CD4-positive, alpha-beta T cell treated with Interleukin-2 at 100 ng/mL for 4 hours (primary cell): ENCODE results near the gene RPL18A.
A peak's percentile ranks its signal among the peaks of the same experiment; 100 is the strongest.

Source experiments
- DNase-seq: peaks from one replicate; pipeline ENCODE4 v3.0.0-alpha.2; 2020; ENCODE audit warnings: low spot score

Gene RPL18A

DNA sequence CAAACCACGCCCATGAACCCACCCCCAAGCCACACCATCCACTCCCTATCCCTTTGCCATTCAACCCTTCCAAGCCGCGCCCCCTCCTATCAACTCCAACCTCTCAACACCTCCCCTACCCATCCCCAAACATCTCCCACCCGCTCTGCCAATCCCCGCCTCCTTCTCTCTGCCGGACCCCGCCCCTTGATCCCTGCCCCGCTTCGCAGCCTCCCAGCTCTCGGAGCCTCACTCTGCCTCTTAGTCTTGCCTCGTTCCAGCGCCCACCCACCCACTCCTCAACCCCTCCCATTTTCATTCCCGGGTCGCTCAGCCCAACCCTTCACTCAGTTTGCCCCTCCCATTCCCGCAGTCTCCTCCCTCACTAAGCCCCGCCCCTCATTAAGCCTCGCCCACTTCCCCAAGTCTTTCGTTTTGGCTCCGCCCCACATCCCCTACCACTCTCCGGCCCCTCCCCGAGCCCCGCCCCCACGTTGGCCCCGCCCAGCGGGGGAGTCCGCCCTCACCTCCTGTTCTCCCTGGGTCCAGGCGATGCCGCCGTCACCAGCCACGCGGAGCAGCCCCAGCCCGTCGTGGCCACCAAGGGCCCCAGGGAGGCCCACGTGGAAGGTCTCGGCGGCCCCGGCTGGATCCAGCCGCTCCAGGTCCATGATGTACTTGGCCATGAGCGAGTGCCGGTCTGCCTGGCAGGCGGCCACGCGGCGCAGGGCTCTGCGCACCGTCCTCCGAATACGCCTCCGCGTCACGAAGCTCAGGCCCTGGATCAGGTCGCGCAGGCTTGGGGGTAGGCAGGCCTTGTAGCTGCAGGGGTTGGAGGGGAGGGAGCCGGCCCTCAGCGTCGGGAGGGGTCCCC is 17.7 kb upstream of the RPL18A start:
- DNase-seq: no peak

GRCh38 chr19:17842663-17843291 is 16.9 kb upstream of the RPL18A start:
- DNase-seq: no peak

DNA sequence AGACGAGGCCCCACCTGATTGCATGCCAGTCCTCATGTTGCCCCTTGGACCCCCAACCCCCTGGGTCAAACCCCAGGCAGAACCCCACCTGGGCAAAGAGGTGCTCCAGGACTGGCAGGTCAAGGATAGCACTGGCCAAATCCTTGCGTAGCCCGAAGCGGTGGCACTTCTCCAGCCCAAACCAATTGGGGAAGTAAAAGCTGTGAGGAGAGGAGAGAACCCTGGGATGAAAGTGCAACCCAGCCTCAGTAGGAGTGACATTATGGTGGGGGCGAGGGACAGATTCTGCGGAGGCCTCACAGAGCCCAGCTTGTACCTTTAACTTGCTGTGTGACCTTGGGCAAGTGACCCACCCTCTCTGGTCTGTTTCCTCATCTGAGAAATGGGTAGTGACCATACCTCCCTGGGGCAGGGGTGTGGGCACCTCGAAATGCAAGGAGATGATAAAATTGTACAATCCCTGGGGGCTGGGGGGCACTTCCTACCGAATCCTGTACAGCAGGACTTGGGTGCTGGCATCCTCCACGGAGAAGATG is 16.4 kb upstream of the RPL18A start:
- DNase-seq: no peak

GRCh38 chr19:17843908-17844490 is 15.7 kb upstream of the RPL18A start:
- DNase-seq: no peak

DNA sequence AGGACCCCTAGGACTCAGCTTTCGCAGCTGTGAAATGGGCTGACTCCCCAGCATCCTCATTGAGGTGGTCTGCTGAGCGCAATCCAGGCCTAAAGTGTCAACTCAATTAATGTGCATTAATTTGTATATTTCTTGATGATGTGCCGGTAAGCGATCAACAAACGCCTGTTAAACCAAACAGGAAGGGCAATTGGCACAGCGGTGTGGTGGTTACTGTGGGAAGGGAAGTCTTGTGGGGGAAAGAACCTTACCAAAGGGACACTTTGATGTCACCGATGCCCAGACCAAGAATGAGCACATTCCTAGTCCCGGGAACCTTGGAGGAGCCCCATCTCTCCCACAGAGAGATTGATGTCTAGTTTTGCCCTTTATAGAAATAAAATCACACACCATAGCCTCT is 13.6 kb upstream of the RPL18A start:
- peak; percentile 63 for DNase-seq

- DNase-seq: peak; percentile 82
These were observed 12.0 kb upstream of the RPL18A start, which contains the start of gene JAK3 for GRCh38 chr19:17847538-17848366. Gene JAK3 (minus strand): TSS chr19:17847982. CDS start chr19:17844417, 3,565 bp downstream.

DNA sequence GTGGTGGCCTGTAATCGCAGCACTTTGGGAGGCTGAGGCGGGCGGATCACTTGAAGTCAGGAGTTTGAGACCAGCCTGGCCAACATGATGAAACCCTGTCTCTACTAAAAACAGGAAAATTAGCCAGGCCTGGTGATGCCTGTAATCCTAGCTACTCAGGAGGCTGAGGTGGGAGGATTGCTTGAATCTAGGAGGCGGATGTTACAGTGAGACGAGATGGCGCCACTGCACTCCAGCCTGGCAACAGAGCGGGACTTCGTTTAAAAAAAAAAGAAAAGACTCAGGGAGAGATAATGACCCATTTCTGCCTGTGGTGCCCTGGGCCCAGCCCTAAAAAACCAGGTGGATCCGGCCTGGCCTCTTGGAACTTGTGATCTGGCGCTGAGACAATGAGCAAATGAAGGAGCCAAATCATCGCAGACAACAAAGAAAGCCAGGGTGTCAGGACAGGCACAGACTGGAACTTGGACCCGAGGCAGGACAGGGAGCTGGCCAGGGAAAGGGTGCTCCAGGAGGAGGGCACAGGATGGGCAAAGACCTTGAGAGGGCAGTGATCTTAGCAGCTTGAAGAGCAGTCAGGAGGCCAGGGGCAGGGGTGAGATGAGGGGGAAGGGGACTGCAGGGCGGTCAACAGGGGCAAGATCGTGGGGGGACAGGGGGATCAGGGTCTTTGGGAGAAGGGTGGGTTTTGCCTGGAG is 11.0 kb upstream of the RPL18A start:
- no peak for DNase-seq

DNA sequence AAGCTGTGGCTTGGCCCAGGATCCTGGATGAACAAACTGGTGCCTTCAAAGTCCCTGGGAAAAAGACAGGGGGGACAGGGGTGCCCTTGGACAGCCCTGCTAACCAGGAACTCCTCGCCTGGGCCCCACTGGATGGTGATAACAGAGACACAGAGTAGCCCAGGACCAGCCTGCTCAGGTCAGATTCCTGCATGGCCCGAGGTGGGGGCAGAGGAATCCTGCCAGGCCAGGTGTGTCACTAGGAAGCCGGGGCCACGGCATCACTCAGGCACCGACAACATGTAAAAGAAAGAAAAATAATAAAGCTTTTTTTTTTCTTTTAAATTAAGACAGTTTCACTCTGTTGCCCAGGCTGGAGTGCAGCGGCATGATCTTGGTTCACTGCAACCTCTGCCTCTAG is 5.6 kb upstream of the RPL18A start:
- DNase-seq: no peak

- DNase-seq: peak; percentile 92
These were observed 4.2 kb upstream of the RPL18A start for GRCh38 chr19:17855280-17856152.

GRCh38 chr19:17860331-17860992 is 752 bp downstream of the RPL18A start:
- no peak for DNase-seq

DNA sequence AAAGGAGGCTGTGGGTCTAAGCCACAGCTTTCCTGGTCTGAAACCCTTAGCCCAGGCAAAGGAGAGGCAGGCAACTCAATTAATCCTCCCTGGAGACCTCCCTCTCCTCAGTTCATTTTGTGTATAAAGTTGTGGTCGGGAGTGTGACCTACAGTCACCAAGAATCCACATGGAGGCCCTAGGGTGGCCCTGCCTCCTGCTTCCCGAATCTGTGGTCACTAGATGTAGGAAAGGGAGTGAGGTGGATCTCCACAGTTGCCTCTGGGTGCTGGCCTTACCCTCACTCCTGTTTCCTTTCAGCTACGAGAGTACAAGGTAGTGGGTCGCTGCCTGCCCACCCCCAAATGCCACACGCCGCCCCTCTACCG is 1.3 kb downstream of the RPL18A start:
- no peak for DNase-seq

- DNase-seq: no peak
These were observed 2.1 kb downstream of the RPL18A start for GRCh38 chr19:17861542-17862402.

- DNase-seq: no peak
These were observed 3.2 kb downstream of the RPL18A start for GRCh38 chr19:17862711-17863519.

DNA sequence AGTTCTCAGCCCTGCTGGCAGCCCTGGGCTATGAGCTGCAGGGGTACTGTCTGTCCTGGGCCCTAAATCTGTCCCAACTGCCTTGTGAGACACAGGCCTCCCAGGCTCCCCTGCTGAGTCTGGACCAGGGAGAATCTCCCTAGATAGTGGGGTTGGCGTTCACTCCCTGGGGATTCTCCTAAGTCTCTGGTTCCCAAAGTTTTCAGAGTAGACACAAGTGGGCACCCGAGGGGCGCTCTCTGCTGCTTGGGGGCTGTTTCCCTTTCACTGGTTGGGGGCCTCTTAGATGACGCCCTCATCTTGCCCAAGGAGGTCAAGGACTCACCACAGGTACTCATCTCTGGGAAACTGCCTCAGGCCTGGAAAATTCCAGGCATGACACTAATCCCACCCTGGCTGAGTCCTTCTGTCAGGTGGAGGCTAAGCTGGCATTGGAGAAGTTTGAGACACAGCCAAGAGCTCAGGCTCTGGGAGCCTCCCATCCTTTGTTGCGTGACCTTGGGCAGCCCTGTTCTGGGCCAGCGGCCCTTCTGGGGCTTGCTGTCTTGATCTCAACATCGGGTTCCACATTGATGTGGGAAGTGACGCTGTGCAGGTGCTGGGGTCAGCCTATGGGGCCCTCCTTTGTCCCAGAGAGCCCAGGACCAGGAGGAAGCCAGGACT is 3.9 kb downstream of the RPL18A start:
- DNase-seq: no peak

GRCh38 chr19:17865364-17866311 is 5.9 kb downstream of the RPL18A start:
- DNase-seq: no peak

DNA sequence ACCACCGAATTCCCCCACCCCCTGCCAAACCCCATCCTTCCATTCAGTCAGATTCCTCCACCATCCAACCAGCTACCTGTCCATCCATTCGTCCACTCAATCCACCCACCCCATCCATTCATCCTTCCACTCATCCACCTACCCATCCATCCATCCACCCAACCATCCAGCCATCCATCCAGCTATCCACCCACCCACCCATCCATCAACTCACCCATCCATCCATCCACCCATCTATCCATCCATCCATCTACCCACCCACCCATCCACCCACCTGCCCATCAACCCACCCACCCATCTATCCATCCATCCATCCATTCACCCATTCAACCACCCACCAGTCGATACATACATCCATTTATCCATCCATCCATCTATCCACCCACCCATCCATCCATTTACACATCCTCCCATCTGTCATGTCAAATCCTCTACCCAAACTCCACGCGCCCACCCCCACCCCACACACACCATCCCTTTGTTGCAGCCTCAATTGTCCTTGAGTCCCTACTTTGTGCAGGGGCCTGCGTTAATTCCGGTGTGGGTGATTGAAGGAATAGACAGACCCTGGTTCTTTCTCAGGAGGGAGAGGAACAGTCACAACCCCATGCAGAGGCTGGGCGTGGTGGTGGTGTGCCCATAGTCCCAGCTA is 6.7 kb downstream of the RPL18A start:
- no peak for DNase-seq
